A204.1 (cell line): ENCODE data around the gene SFRP5.

ENCODE experiments used
- FAIRE-seq: peaks from 2 replicates; lab custom pipeline; 2012; peaks lifted over from hg19 to GRCh38; lab: Jason Lieb, UNC

The SFRP5 gene

DNA sequence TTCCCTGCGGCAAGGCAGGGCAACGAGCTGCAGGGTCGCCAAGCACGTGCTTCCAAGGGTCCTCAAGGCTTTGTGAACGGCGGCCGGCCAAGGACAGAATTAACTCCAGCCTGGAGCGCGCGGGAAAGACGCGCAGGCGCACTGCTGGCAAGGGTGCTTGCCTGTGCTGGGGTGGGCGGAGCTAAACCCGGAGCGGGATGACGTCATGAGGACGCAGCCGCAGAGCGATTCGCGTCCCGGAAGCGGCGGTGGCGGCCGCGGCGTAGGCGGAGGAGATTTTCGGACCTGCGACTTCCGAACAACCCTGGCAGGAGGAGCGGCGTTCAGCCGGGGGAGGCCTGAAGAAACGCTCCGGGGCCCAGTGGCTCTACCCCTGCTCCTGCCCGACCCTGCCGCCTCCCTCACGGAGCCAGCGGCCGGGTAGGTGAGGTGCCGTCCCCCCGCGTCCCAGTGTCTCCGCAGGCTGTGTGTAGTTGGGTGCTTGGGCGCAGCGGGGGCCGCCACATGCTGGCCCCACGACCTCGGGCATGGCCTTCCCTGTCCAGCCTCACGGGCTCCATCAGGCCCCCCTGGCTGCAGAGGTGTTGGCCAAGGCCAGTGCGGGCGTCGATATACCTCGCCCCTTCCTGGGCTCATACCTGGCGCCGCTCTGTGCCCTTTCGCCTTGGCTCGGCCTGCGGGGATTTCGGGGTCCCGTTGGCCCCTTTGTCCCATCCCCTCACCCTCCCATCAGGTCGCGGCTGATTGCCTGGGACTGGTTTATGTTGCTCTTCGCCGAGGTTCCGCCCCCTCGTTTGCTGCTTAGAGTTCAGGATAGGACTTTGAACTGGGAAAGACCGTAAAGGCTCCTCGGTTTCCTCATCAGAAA is 34.7 kb downstream of the SFRP5 start, which contains the start of gene ZFYVE27:
TSS of gene ZFYVE27 (plus strand) at position 227 of the 868 bp plus-strand sequence. CDS start 1,350 bp downstream, outside the sequence.
- FAIRE-seq = peak; percentile 67

GRCh38 chr10:97736403-97736901 is 35.3 kb downstream of the SFRP5 start:
- no peak for FAIRE-seq

DNA sequence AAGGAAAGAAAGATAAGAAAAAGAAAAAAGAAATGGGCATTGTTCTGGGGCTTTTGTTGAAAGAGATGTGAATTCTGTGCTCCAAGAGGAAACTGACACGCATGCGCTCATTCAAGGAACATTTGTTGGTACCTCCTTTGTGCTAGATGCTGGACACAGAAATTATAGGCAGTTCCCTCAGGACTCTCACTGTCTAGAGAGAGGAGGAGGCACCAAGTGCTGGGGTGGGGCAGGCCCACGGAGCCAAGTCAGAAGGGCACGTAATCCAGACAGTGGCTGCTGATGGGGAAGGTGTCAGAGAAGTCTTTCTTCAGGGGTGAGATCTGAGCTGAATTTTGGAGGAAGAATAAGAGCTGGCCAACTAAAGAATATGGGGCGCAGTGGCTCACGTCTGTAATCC is 37.8 kb downstream of the SFRP5 start:
- FAIRE-seq = no peak

DNA sequence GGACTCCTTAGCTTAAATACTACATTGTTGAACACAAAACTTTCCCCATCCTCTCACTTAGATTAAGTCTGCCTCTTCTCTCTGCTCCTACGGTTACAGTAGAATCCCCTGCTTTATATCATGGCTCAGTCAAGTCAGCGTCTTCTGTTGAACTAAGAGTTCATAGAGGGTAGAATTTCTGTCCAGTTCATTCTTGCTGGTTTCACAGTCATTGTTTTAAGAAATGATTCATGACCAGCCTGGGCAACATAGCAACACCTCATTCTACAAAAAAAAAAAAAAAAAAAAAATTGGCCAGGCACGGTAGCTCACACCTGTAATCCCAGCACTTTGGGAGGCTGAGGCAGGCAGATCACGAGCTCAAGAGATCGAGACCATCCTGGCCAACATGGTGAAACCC is 38.5 kb downstream of the SFRP5 start:
- no peak for FAIRE-seq

- FAIRE-seq = no peak
Observed at GRCh38 chr10:97732052-97732359, 39.8 kb downstream of the SFRP5 start.

DNA sequence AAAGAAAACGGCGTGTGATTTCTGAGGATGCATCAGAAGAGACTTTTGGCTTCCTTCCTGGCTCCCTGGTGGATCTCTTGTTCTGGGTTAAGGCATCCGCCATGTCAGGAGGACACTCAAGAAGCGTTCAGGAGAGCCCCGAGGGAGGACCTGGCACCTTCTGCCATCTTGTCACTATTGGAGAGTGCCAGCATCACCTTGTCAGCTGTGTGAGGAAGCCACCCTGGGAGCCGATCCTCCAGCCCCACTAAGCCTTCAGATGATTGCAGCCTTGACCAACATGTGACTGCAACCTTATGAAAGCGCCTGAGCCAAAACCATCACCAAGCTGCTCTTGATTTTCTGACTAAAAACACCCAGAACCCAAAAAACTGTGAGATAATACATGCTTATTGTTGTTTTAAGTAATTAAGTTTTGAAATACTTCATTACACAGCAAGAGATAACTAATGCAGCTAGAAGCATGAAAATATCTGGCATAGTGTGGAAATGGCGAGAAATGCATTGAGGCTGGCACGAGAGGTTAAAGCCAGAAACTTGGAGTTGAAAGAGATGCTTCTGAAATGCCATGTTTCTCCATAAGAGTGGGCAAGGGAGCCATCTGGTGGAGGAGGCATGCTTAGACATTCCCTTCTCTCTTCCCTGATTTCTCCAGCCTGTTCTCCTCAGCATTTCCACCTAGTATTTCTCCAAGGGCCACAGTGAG is 40.3 kb downstream of the SFRP5 start:
- FAIRE-seq = peak; percentile 93

DNA sequence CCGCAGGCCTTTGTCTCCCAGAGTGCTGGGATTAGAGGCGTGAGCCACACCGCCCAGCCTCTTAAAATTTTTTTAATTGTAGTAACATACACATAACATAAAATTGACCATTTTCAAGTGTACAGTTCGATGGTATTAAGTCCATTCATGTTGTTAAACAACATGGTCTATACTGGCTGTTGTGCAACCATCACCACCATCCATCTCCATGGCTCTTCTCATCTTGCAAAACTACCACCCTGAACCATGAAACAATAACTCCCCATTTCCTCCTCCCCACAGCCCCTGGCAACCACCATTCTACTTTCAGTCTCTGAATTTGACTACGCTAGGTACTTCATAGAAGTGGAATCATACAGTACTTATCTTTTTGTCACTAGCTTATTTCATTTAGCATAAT is 42.8 kb downstream of the SFRP5 start:
- FAIRE-seq = no peak

- no peak for FAIRE-seq
Observed at GRCh38 chr10:97726636-97727178, 45.1 kb downstream of the SFRP5 start.

DNA sequence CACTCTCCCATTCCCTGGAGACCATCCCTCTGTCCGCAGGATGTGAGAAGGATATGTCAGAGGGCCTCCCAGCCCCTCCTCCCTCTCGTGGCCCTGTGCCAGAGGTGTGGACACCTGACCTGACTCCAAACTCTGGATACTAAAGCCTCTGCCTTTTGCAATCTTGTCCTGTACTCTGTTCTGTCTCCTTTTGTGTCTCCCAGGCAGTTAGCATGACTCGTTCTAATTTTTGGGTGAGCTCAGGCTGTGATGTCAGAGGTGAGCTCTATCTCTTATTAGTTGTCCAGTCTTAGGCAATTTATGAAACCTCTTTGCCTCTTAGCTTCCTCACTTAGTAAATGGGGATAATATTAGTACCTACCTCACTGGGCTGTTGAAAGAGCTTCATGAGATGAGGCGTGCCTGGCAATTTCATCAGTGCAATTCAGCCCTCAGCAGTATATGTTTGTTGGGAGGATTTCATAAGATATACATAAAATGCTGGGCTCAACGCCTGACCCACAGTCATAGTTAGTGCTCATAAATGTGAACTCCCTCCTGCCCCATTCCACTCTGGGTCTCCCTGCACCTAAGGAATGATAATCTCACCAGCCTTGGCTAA is 47.4 kb downstream of the SFRP5 start:
- FAIRE-seq = no peak

DNA sequence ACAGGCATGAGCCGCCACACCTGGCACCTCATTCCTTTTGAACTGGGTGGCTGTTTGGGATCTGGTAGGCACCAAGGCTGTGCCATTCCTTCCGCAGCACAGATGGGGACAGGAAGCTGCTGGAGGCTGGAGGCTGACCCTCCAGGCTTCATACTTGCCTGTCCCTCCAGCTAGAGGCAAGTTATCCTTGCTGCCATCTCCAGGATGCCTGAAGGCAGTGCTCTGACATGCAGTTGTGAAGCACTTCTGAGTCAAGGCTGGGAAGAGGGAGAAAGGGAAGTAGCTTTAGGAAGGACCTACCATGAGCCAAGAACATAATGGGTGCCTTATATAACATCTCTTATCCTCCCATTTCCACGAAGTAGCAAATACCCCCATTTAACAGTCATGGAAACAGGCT is 48.8 kb downstream of the SFRP5 start:
- FAIRE-seq = no peak

DNA sequence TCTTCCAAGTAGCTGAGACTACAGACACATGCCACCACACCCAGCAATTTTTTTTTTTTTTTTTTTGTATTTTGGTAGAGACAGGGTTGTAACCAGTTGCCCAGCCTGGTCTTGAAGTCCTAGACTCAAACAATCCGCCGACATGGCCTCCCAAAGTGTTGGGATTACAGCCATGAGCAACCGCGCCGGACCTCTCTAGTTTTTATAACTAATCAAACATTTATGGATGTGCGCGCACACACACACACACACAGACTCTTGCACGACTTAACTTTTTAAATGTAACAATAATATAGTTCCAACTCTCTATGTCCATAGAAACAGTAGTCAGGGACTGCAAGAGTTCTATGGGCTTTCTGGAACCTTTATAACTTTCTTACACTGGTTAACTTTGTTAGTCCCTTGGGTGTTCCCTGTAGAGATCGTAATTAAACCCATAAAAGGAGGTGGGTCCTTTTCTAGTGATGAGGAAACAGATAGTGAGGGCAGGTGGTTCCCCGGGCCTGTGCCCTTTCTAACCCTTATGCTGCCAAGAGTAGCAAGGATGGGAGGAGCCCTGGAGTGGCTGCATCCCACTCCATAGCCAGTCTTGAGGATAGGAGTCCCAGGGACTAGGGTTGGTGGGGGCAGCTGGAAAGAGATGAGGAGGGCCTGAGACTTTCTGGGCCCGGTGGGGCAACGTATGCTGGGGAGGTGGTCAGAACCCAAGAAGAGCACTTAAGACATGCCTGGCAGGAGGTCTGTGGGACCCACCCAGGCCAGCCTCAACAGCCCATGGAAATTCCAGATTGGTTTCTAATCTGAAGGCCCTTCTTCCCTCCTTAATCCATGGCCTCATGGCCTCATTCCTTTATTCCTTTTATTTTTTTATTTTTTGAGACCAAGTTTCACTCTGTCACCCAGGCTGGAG is 49.7 kb downstream of the SFRP5 start:
- no peak for FAIRE-seq

DNA sequence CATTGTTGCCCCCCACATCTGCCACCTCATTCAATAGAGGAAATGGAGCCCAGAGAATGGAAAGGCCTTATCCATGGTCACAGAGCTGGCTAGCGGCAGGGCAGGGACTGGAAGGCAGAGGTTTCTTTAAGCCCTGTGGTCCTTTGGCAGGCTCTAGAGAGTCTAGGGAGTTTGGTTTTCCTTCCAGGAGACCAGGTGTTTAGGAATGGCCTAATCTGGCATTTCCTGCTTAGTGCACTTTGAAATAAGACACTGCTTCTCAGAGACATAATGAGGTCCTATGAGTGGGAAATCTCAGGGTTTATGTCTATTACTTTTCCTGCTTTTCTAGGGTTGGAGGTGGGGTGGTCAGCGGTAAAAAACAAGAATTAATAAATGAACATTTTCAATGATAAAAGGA is 52.2 kb downstream of the SFRP5 start:
- no peak for FAIRE-seq

GRCh38 chr10:97718659-97719142 is 53.1 kb downstream of the SFRP5 start:
- FAIRE-seq = no peak

- no peak for FAIRE-seq
Observed at GRCh38 chr10:97718178-97718577, 53.6 kb downstream of the SFRP5 start.

GRCh38 chr10:97717627-97718026 is 54.2 kb downstream of the SFRP5 start:
- FAIRE-seq = no peak
